ENCODE measurements around the gene TBX18. TPM values are rescaled to one million over a fixed set of nuclear protein-coding genes. Genes with fewer than 3 reads are reported as not detected.

TBX18 gene
- total and polyA plus RNA-seq, 2 of the 4 experiments (the other 2 are of a cell fraction) = 0.86 to 1.3 TPM

DNA sequence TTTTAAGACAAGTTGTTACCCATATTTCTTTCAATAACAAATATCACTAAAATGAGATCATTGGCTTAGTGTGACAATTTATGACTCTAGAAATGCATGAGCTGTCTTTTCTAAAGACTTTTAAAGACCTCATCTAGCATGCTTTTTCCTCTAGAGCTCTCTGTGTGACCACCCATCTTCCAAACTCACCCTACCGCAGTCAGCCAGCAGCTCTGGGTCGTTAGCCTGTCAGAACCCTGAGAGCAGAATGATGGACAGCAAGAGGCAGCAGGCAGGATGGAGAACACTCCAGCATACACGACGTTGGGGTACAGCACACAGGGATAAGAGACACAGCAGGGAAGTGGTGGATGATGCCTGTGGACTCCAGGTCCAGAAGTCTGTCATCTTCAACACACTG, 45.1 kb upstream of the TBX18 start:
- ChIA-PET POLR2A (ENCODE audit: unreplicated experiment) (no interaction called here), CTCF (no interaction called here)
- H3K4me1 ChIP-seq (ENCODE audit: control insufficient read depth, insufficient read depth, low read length) = no peaks in the 10 kb centered on the region
- H3K27me3 ChIP-seq (ENCODE audit: control insufficient read depth, insufficient read depth, low read length) = no peaks in the 10 kb centered on the region
- no peak overlapping the region for H3K9ac ChIP-seq (ENCODE audit: low read depth, low read length)
- H3K79me1 ChIP-seq (ENCODE audit: low read depth in 1 of 2, low read length in 2 of 2) = no peaks in the 10 kb centered on the region
- H2AK9ac ChIP-seq (replicated peaks; ENCODE audit: low read depth, low read length, poor library complexity) = no peak overlapping the region
- no peak overlapping the region for H4K8ac ChIP-seq (ENCODE audit: low read depth in 2 of 2, low read length in 2 of 2)
- no peak overlapping the region for H4K5ac ChIP-seq (ENCODE audit: low read depth, low read length)
- no peak overlapping the region for H3K4me2 ChIP-seq (ENCODE audit: low read depth, low read length)
- no peak overlapping the region for H3K27ac ChIP-seq (ENCODE audit: insufficient read depth, low read length)
- no peak overlapping the region for H3K23ac ChIP-seq (ENCODE audit: low read depth, low read length)
- H2BK5ac ChIP-seq (ENCODE audit: low read depth, low read length, poor library complexity, severe bottlenecking) = no peak overlapping the region
- no peaks in the 10 kb centered on the region for H4K20me1 ChIP-seq (ENCODE audit: insufficient read depth, low read length)
- dilution Hi-C loops (cut with HindIII; ENCODE audit: low sequenced_read_pairs, unreplicated experiment) (no loop called here), intact Hi-C loops (cut with micrococcal nuclease) (no loop called here), in situ Hi-C loops (cut with MboI; ENCODE audit: low sequenced_read_pairs) (no loop called here)
- no peak overlapping the region for H2BK20ac ChIP-seq (ENCODE audit: low read depth, low read length)
- H2AK5ac ChIP-seq (ENCODE audit: low read depth, low read length) = no peak overlapping the region
- H3K18ac ChIP-seq (ENCODE audit: low read depth, low read length) = no peak overlapping the region
- no peak overlapping the region for H3K4ac ChIP-seq (ENCODE audit: low read depth, low read length)
- no peak for TF ChIP-seq CHD1 (IDR thresholded peaks at IDR 0.05; ENCODE audit: low read depth, low read length)
- TF ChIP-seq MXI1 (IDR thresholded peaks at IDR 0.05; ENCODE audit: borderline replicate concordance, low read depth, low read length) = no peak
- no peak for TF ChIP-seq MAFK (IDR thresholded peaks at IDR 0.05; ENCODE audit: low read depth, low read length)
- TF ChIP-seq BHLHE40 (IDR thresholded peaks at IDR 0.05; ENCODE audit: low read depth, low read length) = no peak
- TF ChIP-seq NFE2L2 (IDR thresholded peaks at IDR 0.05; ENCODE audit: low read depth, low read length) = no peak
- DNase-seq = no peak
- H3K9me3 ChIP-seq (ENCODE audit: control insufficient read depth, insufficient read depth, low read length) = no peaks in the 10 kb centered on the region
- no peaks in the 10 kb centered on the region for H3K36me3 ChIP-seq (ENCODE audit: control insufficient read depth, insufficient read depth, low read length)
- H2BK120ac ChIP-seq (ENCODE audit: low read depth, low read length) = no peak overlapping the region
- WGBS, 2 experiments (ENCODE audit: extremely low coverage in 2 of 2, insufficient read length in 1 of 2) = no CpG with 5 or more reads among the region's 4 CpGs
- no peak for ATAC-seq (ENCODE audit: low read depth)
- H2BK15ac ChIP-seq (ENCODE audit: low read depth, low read length) = no peak overlapping the region
- H4K91ac ChIP-seq (ENCODE audit: insufficient read depth, low read depth, low read length) = no peak overlapping the region
- no peaks in the 10 kb centered on the region for H3K9me1 ChIP-seq (ENCODE audit: insufficient read depth, low read length)
- no peak overlapping the region for H2AFZ ChIP-seq (replicated peaks; ENCODE audit: low read length, poor library complexity)
- H3K14ac ChIP-seq (replicated peaks; ENCODE audit: low read depth, low read length) = no peak overlapping the region
- no TSS peak for BruUV-seq (replicated peaks)
- H3K56ac ChIP-seq (ENCODE audit: extremely low read depth, insufficient read depth, low read length) = no peak overlapping the region
- no peak overlapping the region for H3K4me3 ChIP-seq (ENCODE audit: insufficient read depth, low read depth, low read length)
